HepG2 (cell line): ENCODE data around the gene CPXM1. TPM values are rescaled to one million over a fixed set of nuclear protein-coding genes. Genes with fewer than 3 reads are reported as not detected.

Experiments used
- ATAC-seq: fragments of 200-7000 bp; cut with Tn5 transposase; 3 replicates; pipeline ENCODE4 v1.9.1; 2020; ENCODE audit warnings: mild to moderate bottlenecking, moderate library complexity
- BruUV-seq: library from RNA; stranded (reverse); fragments of 400-500 nt; replicated peaks from 2 replicates; lab custom pipeline; 2021; lab: Mats Ljungman, UMichigan
- CTCF ChIA-PET: fragments of 300-600 bp; formaldehyde crosslinking; extraction: SDS; loops from one replicate; lab custom pipeline; 2021; ENCODE audit warnings: low total read pairs, inconsistent platforms, low intra/inter-chr PET ratio; lab: Yijun Ruan, JAX
- POLR2A ChIA-PET: fragments of 350-600 bp; sonication (Branson Sonifier 250); formaldehyde crosslinking; loops from one replicate; lab custom pipeline; 2020; ENCODE audit warnings: antibody characterized with exemption, inconsistent platforms; lab: Yijun Ruan, JAX
- DNase-seq: peaks from one replicate; pipeline ENCODE4 v3.0.0-alpha.2; 2015; ENCODE audit warnings: low spot score
- FAIRE-seq: peaks from 3 replicates; lab custom pipeline; 2011; peaks lifted over from hg19 to GRCh38; lab: Jason Lieb, UNC
- H2AFZ ChIP-seq: one replicate; pipeline ENCODE4 v1.6.1; 2011; ENCODE audit warnings: low read length, inconsistent platforms
- H3K27ac ChIP-seq: fragments of 300-600 bp; 3 replicates; pipeline ENCODE4 v1.8.0; 2011; ENCODE audit warnings: mixed run types, mild to moderate bottlenecking, mixed read lengths, low read length, inconsistent platforms; ENCODE audit not compliant: insufficient read depth; ENCODE audit errors: extremely low read length
- H3K27me3 ChIP-seq, 2 experiments: fragments of 200-600 bp in 1 of 2; 2 replicates in 1 of 2; 3 replicates in 1 of 2; pipeline versions ENCODE4 v1.6.0 to v1.8.0; 2011; ENCODE audit warnings: low read length in 2 of 2, mild to moderate bottlenecking in 2 of 2, moderate library complexity in 2 of 2, inconsistent platforms in 1 of 2; ENCODE audit not compliant: insufficient read depth in 2 of 2, control insufficient read depth in 1 of 2
- H3K36me3 ChIP-seq, 2 experiments: fragments of 200-600 bp in 1 of 2; replicated peaks in 1 of 2; 2 replicates in 1 of 2; 3 replicates in 1 of 2; pipeline versions ENCODE4 v1.5.1 to v1.8.0; 2011; ENCODE audit warnings: low read length in 2 of 2, inconsistent platforms in 1 of 2; ENCODE audit not compliant: insufficient read depth in 2 of 2, control insufficient read depth in 1 of 2
- H3K4me1 ChIP-seq: 2 replicates; pipeline ENCODE4 v1.5.1; 2012; ENCODE audit warnings: low read length, inconsistent platforms; ENCODE audit not compliant: insufficient read depth
- H3K4me2 ChIP-seq: 2 replicates; pipeline ENCODE4 v1.6.0; 2011; ENCODE audit warnings: low read depth, low read length, inconsistent platforms
- H3K4me3 ChIP-seq, 3 experiments: fragments of 200-600 bp in 1 of 3; sonication (generic), shearing (Covaris generic) in 1 of 3; replicated peaks in 1 of 3; 2 replicates each; pipeline ENCODE4 v1.5.1; 2011 to 2016; ENCODE audit warnings: low read length in 3 of 3, inconsistent platforms in 2 of 3, low read depth in 2 of 3, mild to moderate bottlenecking in 2 of 3, control low read depth in 1 of 3, mixed read lengths in 1 of 3; ENCODE audit not compliant: insufficient read depth in 1 of 3
- H3K79me2 ChIP-seq: one replicate; pipeline ENCODE4 v1.6.1; 2011; ENCODE audit warnings: low read length, inconsistent platforms; ENCODE audit not compliant: insufficient read depth
- H3K9ac ChIP-seq: 2 replicates; pipeline ENCODE4 v1.6.0; 2011; ENCODE audit warnings: mild to moderate bottlenecking, low read depth, low read length, inconsistent platforms; ENCODE audit not compliant: insufficient read depth
- H3K9me3 ChIP-seq: 2 replicates; pipeline ENCODE4 v1.5.1; 2012; ENCODE audit warnings: mild to moderate bottlenecking, low read length
- H4K20me1 ChIP-seq: 2 replicates; pipeline ENCODE4 v1.6.0; 2011; ENCODE audit warnings: inconsistent platforms, mild to moderate bottlenecking, low read length, moderate library complexity; ENCODE audit not compliant: insufficient read depth
- IKZF5 ChIP-seq: IDR thresholded peaks from 2 replicates; pipeline ENCODE4 v1.6.1; 2018; ENCODE audit warnings: missing genetic modification reagents, mild to moderate bottlenecking, missing compliant biosample characterization
- KDM5B ChIP-seq: sonication (generic); formaldehyde crosslinking; IDR thresholded peaks from 2 replicates; pipeline ENCODE4 v1.4.0; 2020; ENCODE audit warnings: missing genetic modification reagents, mild to moderate bottlenecking, borderline replicate concordance
- MAZ ChIP-seq, 2 experiments: sonication (generic) in 1 of 2; formaldehyde crosslinking in 1 of 2; IDR thresholded peaks; 2 replicates each; pipeline versions ENCODE4 v1.5.0 to v1.6.1; 2012 to 2020; ENCODE audit warnings: low read depth in 2 of 2, mild to moderate bottlenecking in 2 of 2, borderline replicate concordance in 1 of 2, improper control_type of control experiment in 1 of 2, low read length in 1 of 2, missing genetic modification reagents in 1 of 2, moderate library complexity in 1 of 2
- MYPOP ChIP-seq: sonication (generic); formaldehyde crosslinking; IDR thresholded peaks from 2 replicates; pipeline ENCODE4 v1.8.1; 2023; ENCODE audit warnings: mild to moderate bottlenecking, moderate library complexity, missing genetic modification reagents
- PAXIP1 ChIP-seq: sonication (generic); formaldehyde crosslinking; conservative IDR thresholded peaks from 2 replicates; pipeline ENCODE4 v1.4.0; 2020; ENCODE audit warnings: mild to moderate bottlenecking, missing genetic modification reagents, moderate library complexity
- USF2 ChIP-seq, 2 experiments: sonication (generic) in 1 of 2; formaldehyde crosslinking in 1 of 2; IDR thresholded peaks; 2 replicates each; pipeline versions ENCODE4 v1.5.1 to v1.6.1; 2011 to 2020; ENCODE audit warnings: borderline replicate concordance in 1 of 2, low read depth in 1 of 2, low read length in 1 of 2, mild to moderate bottlenecking in 1 of 2, missing genetic modification reagents in 1 of 2, moderate library complexity in 1 of 2
- ZNF281 ChIP-seq: sonication (generic); formaldehyde crosslinking; IDR thresholded peaks from 2 replicates; pipeline ENCODE4 v1.4.0; 2020; ENCODE audit warnings: missing genetic modification reagents, borderline replicate concordance
- ZNF652 ChIP-seq: IDR thresholded peaks from 2 replicates; pipeline ENCODE4 v1.6.1; 2016; ENCODE audit warnings: low read depth, borderline replicate concordance
- WGBS: methylation state at CpG from one replicate; pipeline ENCODE4 v1.1.6; 2017; ENCODE audit warnings: low lambda C conversion rate; 5-methylcytosine and 5-hydroxymethylcytosine counted together
- in situ Hi-C: cut with HindIII; loops from 2 replicates; pipeline ENCODE4 v1.10.0; 2017; ENCODE audit warnings: low pct_unique_long_range_greater_than_20kb; ENCODE audit not compliant: extremely low pct_ligation_motif_present
- intact Hi-C: fragments of 100-400 bp; cut with micrococcal nuclease; formaldehyde crosslinking; loops from one replicate; pipeline ENCODE4 v1.10.0; 2022; ENCODE audit not compliant: unreplicated experiment
- polyA plus RNA-seq, 8 experiments: library from polyadenylated mRNA; depleted of rRNA in 3 of 8; stranded (reverse) in 7 of 8; unstranded in 1 of 8; fragments of >200 nt; fragmentation: Illumina TruSeq in 4 of 8; extraction: Trizol in 4 of 8; gene quantifications; 2 replicates each; pipeline versions ENCODE4 v1.2.1 to v1.2.3, GENCODE V29; 2011 to 2016; ENCODE audit warnings: low read depth in 4 of 8, missing spikeins in 1 of 8, mixed read lengths in 1 of 8; ENCODE audit not compliant: insufficient read depth in 1 of 8
- total RNA-seq, 5 experiments: library from RNA; depleted of rRNA; stranded (reverse); fragments of >200 nt; fragmentation: Illumina TruSeq; extraction: Trizol; gene quantifications; 2 replicates each; pipeline ENCODE4 v1.2.3, GENCODE V29; 2016; ENCODE audit warnings: low read depth in 1 of 5

The CPXM1 gene
- total and polyA plus RNA-seq, 2 of the 13 experiments (the other 11 are each of a cell fraction or from before 2014, with no cell fraction given): 0.07 TPM; not detected in 1

GRCh38 chr20:2835331-2835796, 34.9 kb upstream of the CPXM1 start (continued):
- no peak for TF ChIP-seq MYPOP (CRISPR knock-in tag)
- 0 out of 2 replicates have a peak, but pooled peaks have one; percentile 40 for TF ChIP-seq PAXIP1 (CRISPR knock-in tag)
- no peak for TF ChIP-seq MAZ (IDR thresholded peaks at IDR 0.05; ENCODE audit: borderline replicate concordance, low read depth, low read length)
- no peak for TF ChIP-seq MAZ (CRISPR knock-in tag; IDR thresholded peaks at IDR 0.05; ENCODE audit: low read depth)

GRCh38 chr20:2834401-2835110, 34.1 kb upstream of the CPXM1 start:
- H3K27me3 ChIP-seq: no peaks in the 10 kb centered on the region
- FAIRE-seq (no peak), ATAC-seq (no peak)
- H3K4me3 ChIP-seq: no peak overlapping the region
- no peaks in the 10 kb centered on the region for H3K9me3 ChIP-seq
- CTCF ChIA-PET: no interaction called here
- TF ChIP-seq USF2 (IDR thresholded peaks at IDR 0.05; ENCODE audit: low read depth, low read length) (no peak), USF2 (CRISPR knock-in tag; IDR thresholded peaks at IDR 0.05; ENCODE audit: borderline replicate concordance) (no peak), ZNF281 (CRISPR knock-in tag) (no peak), IKZF5 (CRISPR knock-in tag) (no peak), KDM5B (CRISPR knock-in tag) (no peak), ZNF652 (CRISPR knock-in tag) (no peak)
- TF ChIP-seq, all 625 proteins: peak for 0
- Histone ChIP-seq H3K79me2 (peaks cover 4% of the 10 kb centered on the region), H3K4me2 (no peak overlapping the region), H3K9ac (no peak overlapping the region), H3K4me1 (peaks cover 23% of the 10 kb centered on the region), H3K27ac (no peak overlapping the region), H4K20me1 (no peaks in the 10 kb centered on the region), H3K36me3 (peaks cover 4 to 11% of the 10 kb centered on the region in 2 experiments; a peak in 3 of 5 replicates), H2AFZ (no peak overlapping the region)
- in situ Hi-C loops (no loop called here), intact Hi-C loops (no loop called here)
- WGBS: 98% methylated on average over 14 of the region's 14 CpGs
- POLR2A ChIA-PET: no interaction called here
- BruUV-seq: no TSS peak
- no peak for DNase-seq
